ENCODE results near the gene WDFY1. TPM values are rescaled to one million over a fixed set of nuclear protein-coding genes. Genes with fewer than 3 reads are reported as not detected.

Gene WDFY1
- total RNA-seq, 3 donors from 2014 or later: 49.0 to 66.7 (median 65.8) TPM

- peak; percentile 89 for ATAC-seq
- peaks cover 5% of the 10 kb centered on the region for H3K9me3 ChIP-seq
- TF ChIP-seq, protein P1, sequence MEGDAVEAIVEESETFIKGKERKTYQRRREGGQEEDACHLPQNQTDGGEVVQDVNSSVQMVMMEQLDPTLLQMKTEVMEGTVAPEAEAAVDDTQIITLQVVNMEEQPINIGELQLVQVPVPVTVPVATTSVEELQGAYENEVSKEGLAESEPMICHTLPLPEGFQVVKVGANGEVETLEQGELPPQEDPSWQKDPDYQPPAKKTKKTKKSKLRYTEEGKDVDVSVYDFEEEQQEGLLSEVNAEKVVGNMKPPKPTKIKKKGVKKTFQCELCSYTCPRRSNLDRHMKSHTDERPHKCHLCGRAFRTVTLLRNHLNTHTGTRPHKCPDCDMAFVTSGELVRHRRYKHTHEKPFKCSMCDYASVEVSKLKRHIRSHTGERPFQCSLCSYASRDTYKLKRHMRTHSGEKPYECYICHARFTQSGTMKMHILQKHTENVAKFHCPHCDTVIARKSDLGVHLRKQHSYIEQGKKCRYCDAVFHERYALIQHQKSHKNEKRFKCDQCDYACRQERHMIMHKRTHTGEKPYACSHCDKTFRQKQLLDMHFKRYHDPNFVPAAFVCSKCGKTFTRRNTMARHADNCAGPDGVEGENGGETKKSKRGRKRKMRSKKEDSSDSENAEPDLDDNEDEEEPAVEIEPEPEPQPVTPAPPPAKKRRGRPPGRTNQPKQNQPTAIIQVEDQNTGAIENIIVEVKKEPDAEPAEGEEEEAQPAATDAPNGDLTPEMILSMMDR (IDR thresholded peaks at IDR 0.05): no peak
- H3K4me3 ChIP-seq: no peak overlapping the region
- H3K4me1 ChIP-seq (ENCODE audit: low read depth): peaks cover 24% of the 10 kb centered on the region
- no peak for DNase-seq
- no peaks in the 10 kb centered on the region for H3K36me3 ChIP-seq (ENCODE audit: low read depth)
- intact Hi-C loops (cut with DNase I, micrococcal nuclease): no loop called here
Measured at GRCh38 chr2:223928113-223929006, 16.8 kb downstream of the WDFY1 start.

DNA sequence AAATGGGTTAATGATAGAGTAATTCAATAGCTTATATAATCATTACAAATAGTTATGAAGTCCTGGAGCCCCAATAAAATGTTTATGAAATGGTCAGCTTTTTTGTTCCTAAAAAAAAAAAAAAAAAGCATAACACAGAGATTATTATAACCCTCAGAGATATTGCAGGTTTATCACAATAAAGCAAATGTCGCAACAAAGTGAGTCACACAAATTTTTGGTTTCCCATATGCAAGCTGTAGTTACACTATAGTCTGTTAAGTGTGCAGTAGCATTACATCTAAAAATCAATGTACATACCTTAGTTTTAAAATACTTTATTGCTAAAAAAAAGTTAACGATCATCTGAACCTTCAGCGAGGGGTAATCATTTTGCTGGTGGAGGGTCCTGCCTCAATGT is 20.0 kb downstream of the WDFY1 start:
- Histone ChIP-seq H3K4me3 (no peak overlapping the region), H3K36me3 (ENCODE audit: low read depth) (no peaks in the 10 kb centered on the region), H3K9me3 (peaks cover 5% of the 10 kb centered on the region), H3K4me1 (ENCODE audit: low read depth) (peaks cover 14% of the 10 kb centered on the region)
- DNase-seq (no peak), ATAC-seq (no peak)
- intact Hi-C loops (cut with DNase I, micrococcal nuclease): no loop called here
- TF ChIP-seq, protein P1 (IDR thresholded peaks at IDR 0.05): no peak

DNA sequence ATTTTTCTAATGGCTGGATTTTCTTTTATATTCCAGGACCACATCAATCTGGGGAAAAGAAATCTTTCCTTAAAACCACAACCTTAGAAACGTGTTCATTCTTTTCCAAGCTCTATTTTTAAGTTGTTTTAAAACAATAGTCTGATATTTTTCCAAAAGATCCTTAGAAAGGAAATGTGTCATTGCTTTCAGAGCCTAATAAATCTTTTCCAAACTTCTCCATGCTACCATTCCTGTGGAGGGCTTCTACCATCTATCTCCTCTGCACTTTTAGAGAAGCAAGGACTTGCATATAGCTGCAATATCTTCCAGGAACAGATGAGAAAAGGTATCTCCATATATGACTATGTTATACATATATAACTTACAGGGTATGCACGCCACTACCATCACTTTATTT is 21.2 kb downstream of the WDFY1 start:
- TF ChIP-seq, protein P1 (IDR thresholded peaks at IDR 0.05): no peak
- intact Hi-C loops (cut with DNase I, micrococcal nuclease): no loop called here

GRCh38 chr2:223922308-223922707 is 22.8 kb downstream of the WDFY1 start:
- TF ChIP-seq, protein P1 (IDR thresholded peaks at IDR 0.05): no peak
- ATAC-seq (no peak), DNase-seq (no peak)
- Histone ChIP-seq H3K4me1 (ENCODE audit: low read depth) (no peaks in the 10 kb centered on the region), H3K4me3 (no peak overlapping the region), H3K9me3 (peaks cover 5% of the 10 kb centered on the region), H3K36me3 (ENCODE audit: low read depth) (no peaks in the 10 kb centered on the region)
- intact Hi-C loops (cut with DNase I, micrococcal nuclease): no loop called here

More for the DNA sequence above, 21.2 kb downstream of the WDFY1 start:
- Histone ChIP-seq H3K4me1 (ENCODE audit: low read depth) (peaks cover 7% of the 10 kb centered on the region), H3K9me3 (peaks cover 5% of the 10 kb centered on the region), H3K4me3 (no peak overlapping the region), H3K36me3 (ENCODE audit: low read depth) (no peaks in the 10 kb centered on the region)
- ATAC-seq: no peak
- DNase-seq: no peak

GRCh38 chr2:223921204-223921603 is 23.9 kb downstream of the WDFY1 start:
- no peak for DNase-seq
- intact Hi-C loops (cut with DNase I, micrococcal nuclease): no loop called here
- ATAC-seq: no peak

More at GRCh38 chr2:223921204-223921603, 23.9 kb downstream of the WDFY1 start:
- TF ChIP-seq, protein P1 (IDR thresholded peaks at IDR 0.05): no peak
- no peak overlapping the region for H3K4me3 ChIP-seq
- no peaks in the 10 kb centered on the region for H3K4me1 ChIP-seq (ENCODE audit: low read depth)
- H3K9me3 ChIP-seq: no peaks in the 10 kb centered on the region
- H3K36me3 ChIP-seq (ENCODE audit: low read depth): no peaks in the 10 kb centered on the region
